HCT116 (cell line): Measurements from ENCODE around the gene HSPBAP1. TPM values are rescaled to one million over a fixed set of nuclear protein-coding genes. Genes with fewer than 3 reads are reported as not detected.

ENCODE experiments used
- CBX3 ChIP-seq: IDR thresholded peaks from 2 replicates; pipeline ENCODE4 v1.6.1; 2012; ENCODE audit warnings: low read depth
- EZH2 ChIP-seq: fragments of 200-600 bp; sonication (generic); IDR thresholded peaks from 2 replicates; pipeline ENCODE4 v1.6.1; 2017; ENCODE audit warnings: antibody characterized with exemption, mixed run types
- EZH2phosphoT487 ChIP-seq: fragments of 200-600 bp; IDR thresholded peaks from 2 replicates; pipeline ENCODE4 v1.6.1; 2018; ENCODE audit warnings: antibody characterized with exemption, borderline replicate concordance
- FOSL1 ChIP-seq: IDR thresholded peaks from 2 replicates; pipeline ENCODE4 v1.6.1; 2012; ENCODE audit warnings: low read depth
- POLR2A ChIP-seq: IDR thresholded peaks from 2 replicates; pipeline ENCODE4 v1.7.0; 2011; ENCODE audit warnings: borderline replicate concordance; ENCODE audit not compliant: insufficient read depth, insufficient read length; ENCODE audit errors: extremely low read depth
- SIN3A ChIP-seq: IDR thresholded peaks from 2 replicates; pipeline ENCODE4 v1.6.1; 2012; ENCODE audit warnings: low read depth
- YY1 ChIP-seq: IDR thresholded peaks from 2 replicates; pipeline ENCODE4 v1.6.1; 2011; ENCODE audit warnings: low read length, low read depth, moderate library complexity, mild to moderate bottlenecking; ENCODE audit not compliant: insufficient replicate concordance; ENCODE audit errors: extremely low read depth
- total RNA-seq: library from RNA; stranded (reverse); gene quantifications from one replicate; pipeline ENCODE4 v1.2.1, GENCODE V29; 2021; ENCODE audit not compliant: unreplicated experiment
- TF ChIP-seq, protein P1 (sequence below): IDR thresholded peaks from 2 replicates; pipeline ENCODE4 v1.6.1; 2012; ENCODE audit warnings: low read depth
- TF ChIP-seq, protein P2 (sequence below): IDR thresholded peaks from 2 replicates; pipeline ENCODE4 v1.6.1; 2011; ENCODE audit warnings: mild to moderate bottlenecking, low read length, moderate library complexity; ENCODE audit not compliant: insufficient replicate concordance; ENCODE audit errors: extremely low read depth

HSPBAP1 gene
- total RNA-seq, 1 experiment from 2014 or later: 6.6 TPM

- TF ChIP-seq, protein P1, sequence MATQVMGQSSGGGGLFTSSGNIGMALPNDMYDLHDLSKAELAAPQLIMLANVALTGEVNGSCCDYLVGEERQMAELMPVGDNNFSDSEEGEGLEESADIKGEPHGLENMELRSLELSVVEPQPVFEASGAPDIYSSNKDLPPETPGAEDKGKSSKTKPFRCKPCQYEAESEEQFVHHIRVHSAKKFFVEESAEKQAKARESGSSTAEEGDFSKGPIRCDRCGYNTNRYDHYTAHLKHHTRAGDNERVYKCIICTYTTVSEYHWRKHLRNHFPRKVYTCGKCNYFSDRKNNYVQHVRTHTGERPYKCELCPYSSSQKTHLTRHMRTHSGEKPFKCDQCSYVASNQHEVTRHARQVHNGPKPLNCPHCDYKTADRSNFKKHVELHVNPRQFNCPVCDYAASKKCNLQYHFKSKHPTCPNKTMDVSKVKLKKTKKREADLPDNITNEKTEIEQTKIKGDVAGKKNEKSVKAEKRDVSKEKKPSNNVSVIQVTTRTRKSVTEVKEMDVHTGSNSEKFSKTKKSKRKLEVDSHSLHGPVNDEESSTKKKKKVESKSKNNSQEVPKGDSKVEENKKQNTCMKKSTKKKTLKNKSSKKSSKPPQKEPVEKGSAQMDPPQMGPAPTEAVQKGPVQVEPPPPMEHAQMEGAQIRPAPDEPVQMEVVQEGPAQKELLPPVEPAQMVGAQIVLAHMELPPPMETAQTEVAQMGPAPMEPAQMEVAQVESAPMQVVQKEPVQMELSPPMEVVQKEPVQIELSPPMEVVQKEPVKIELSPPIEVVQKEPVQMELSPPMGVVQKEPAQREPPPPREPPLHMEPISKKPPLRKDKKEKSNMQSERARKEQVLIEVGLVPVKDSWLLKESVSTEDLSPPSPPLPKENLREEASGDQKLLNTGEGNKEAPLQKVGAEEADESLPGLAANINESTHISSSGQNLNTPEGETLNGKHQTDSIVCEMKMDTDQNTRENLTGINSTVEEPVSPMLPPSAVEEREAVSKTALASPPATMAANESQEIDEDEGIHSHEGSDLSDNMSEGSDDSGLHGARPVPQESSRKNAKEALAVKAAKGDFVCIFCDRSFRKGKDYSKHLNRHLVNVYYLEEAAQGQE: no peak
- TF ChIP-seq, protein P2, sequence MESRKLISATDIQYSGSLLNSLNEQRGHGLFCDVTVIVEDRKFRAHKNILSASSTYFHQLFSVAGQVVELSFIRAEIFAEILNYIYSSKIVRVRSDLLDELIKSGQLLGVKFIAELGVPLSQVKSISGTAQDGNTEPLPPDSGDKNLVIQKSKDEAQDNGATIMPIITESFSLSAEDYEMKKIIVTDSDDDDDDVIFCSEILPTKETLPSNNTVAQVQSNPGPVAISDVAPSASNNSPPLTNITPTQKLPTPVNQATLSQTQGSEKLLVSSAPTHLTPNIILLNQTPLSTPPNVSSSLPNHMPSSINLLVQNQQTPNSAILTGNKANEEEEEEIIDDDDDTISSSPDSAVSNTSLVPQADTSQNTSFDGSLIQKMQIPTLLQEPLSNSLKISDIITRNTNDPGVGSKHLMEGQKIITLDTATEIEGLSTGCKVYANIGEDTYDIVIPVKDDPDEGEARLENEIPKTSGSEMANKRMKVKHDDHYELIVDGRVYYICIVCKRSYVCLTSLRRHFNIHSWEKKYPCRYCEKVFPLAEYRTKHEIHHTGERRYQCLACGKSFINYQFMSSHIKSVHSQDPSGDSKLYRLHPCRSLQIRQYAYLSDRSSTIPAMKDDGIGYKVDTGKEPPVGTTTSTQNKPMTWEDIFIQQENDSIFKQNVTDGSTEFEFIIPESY: no peak
- TF ChIP-seq SIN3A: 0 out of 2 replicates have a peak, but pooled peaks have one; percentile 13
- TF ChIP-seq CBX3: 0 out of 2 replicates have a peak, but pooled peaks have one; percentile 22
- peak; percentile 41 for TF ChIP-seq POLR2A
- peak; percentile 28 for TF ChIP-seq YY1
- no peak for TF ChIP-seq EZH2phosphoT487
- TF ChIP-seq EZH2: no peak
- no peak for TF ChIP-seq FOSL1
Observed at GRCh38 chr3:122794779-122795673, 1.4 kb upstream of the HSPBAP1 start, which contains the start of gene SLC49A4 (continued).
